BLaER1 treated with 17β-estradiol and CSF1 and Interleukin-3, amounts not matched to agents 10 nM and 100 nM (cell line): Measurements from ENCODE around the gene ITGA2B.

Experiments
- H3K27ac ChIP-seq, 11 experiments: shearing (Covaris generic); formaldehyde crosslinking; 2 replicates each; pipeline ENCODE4 v1.8.1; 2022
- H3K27me3 ChIP-seq, 11 experiments: shearing (Covaris generic); formaldehyde crosslinking; 2 replicates each; pipeline ENCODE4 v1.8.1; 2022
- H3K36me3 ChIP-seq, 11 experiments: shearing (Covaris generic); formaldehyde crosslinking; 2 replicates each; pipeline ENCODE4 v1.8.1; 2022
- H3K4me1 ChIP-seq, 10 experiments: shearing (Covaris generic); formaldehyde crosslinking; 2 replicates each; pipeline ENCODE4 v1.8.1; 2022
- H3K4me2 ChIP-seq, 11 experiments: shearing (Covaris generic); formaldehyde crosslinking; 2 replicates each; pipeline ENCODE4 v1.8.1; 2022
- H3K4me3 ChIP-seq, 10 experiments: shearing (Covaris generic); formaldehyde crosslinking; 2 replicates each; pipeline ENCODE4 v1.8.1; 2022
- H3K9ac ChIP-seq, 11 experiments: shearing (Covaris generic); formaldehyde crosslinking; 2 replicates each; pipeline ENCODE4 v1.8.1; 2022
- H3K9me3 ChIP-seq, 11 experiments: shearing (Covaris generic); formaldehyde crosslinking; replicated peaks in 1 of 11; 2 replicates each; pipeline ENCODE4 v1.8.1; 2022
- H4K20me1 ChIP-seq, 11 experiments: shearing (Covaris generic); formaldehyde crosslinking; 2 replicates each; pipeline ENCODE4 v1.8.1; 2022
- Cebpa-rat ChIP-seq, 11 experiments: shearing (Covaris generic); IDR thresholded peaks; 2 replicates each; pipeline ENCODE4 v1.8.1; 2022

The ITGA2B gene

GRCh38 chr17:44414394-44415155 is 25.1 kb upstream of the ITGA2B start:
- H3K27ac ChIP-seq = no peak overlapping the region
- peaks cover 0 to 10% (median 0%) of the 10 kb centered on the region in 11 experiments; a peak in 3 of 22 replicates for H4K20me1 ChIP-seq
- H3K4me1 ChIP-seq = peaks cover 0 to 15% (median 0%) of the 10 kb centered on the region in 10 experiments; a peak in 1 of 20 replicates
- TF ChIP-seq Cebpa-rat (IDR thresholded peaks at IDR 0.05) = no peak
- no peak overlapping the region for H3K4me2 ChIP-seq
- H3K9me3 ChIP-seq = peaks cover 0 to 14% (median 0%) of the 10 kb centered on the region in 11 experiments; a peak in 4 of 22 replicates
- no peaks in the 10 kb centered on the region for H3K27me3 ChIP-seq
- H3K36me3 ChIP-seq = peaks cover 68 to 96% (median 85%) of the 10 kb centered on the region in 11 experiments
- H3K9ac ChIP-seq = no peak overlapping the region
- H3K4me3 ChIP-seq = no peak overlapping the region

- Histone ChIP-seq H3K27me3 (no peaks in the 10 kb centered on the region), H3K9me3 (peaks cover 0 to 8% (median 0%) of the 10 kb centered on the region in 11 experiments; a peak in 3 of 22 replicates), H4K20me1 (peaks cover 0 to 16% (median 4%) of the 10 kb centered on the region in 11 experiments; a peak in 8 of 22 replicates), H3K27ac (no peak overlapping the region), H3K9ac (no peak overlapping the region), H3K36me3 (peaks cover 50 to 96% (median 75%) of the 10 kb centered on the region in 11 experiments; a peak in 21 of 22 replicates), H3K4me1 (no peaks in the 10 kb centered on the region), H3K4me3 (no peak overlapping the region), H3K4me2 (no peak overlapping the region)
- TF ChIP-seq Cebpa-rat (IDR thresholded peaks at IDR 0.05) = no peak
Observed at GRCh38 chr17:44409309-44410028, 20.0 kb upstream of the ITGA2B start.

GRCh38 chr17:44408786-44409185 is 19.3 kb upstream of the ITGA2B start:
- Histone ChIP-seq H3K4me1 (no peaks in the 10 kb centered on the region), H3K4me2 (no peak overlapping the region), H3K27me3 (no peaks in the 10 kb centered on the region), H3K27ac (no peak overlapping the region), H3K9me3 (peaks cover 0 to 4% (median 0%) of the 10 kb centered on the region in 11 experiments; a peak in 1 of 22 replicates), H3K36me3 (peaks cover 53 to 98% (median 78%) of the 10 kb centered on the region in 11 experiments), H3K4me3 (no peak overlapping the region), H4K20me1 (peaks cover 0 to 16% (median 4%) of the 10 kb centered on the region in 11 experiments; a peak in 8 of 22 replicates), H3K9ac (no peak overlapping the region)
- no peak for TF ChIP-seq Cebpa-rat (IDR thresholded peaks at IDR 0.05)

GRCh38 chr17:44402564-44403172 is 13.2 kb upstream of the ITGA2B start:
- Histone ChIP-seq H3K27ac (no peak overlapping the region), H3K9ac (no peak overlapping the region), H4K20me1 (peaks cover 0 to 28% (median 20%) of the 10 kb centered on the region in 11 experiments; a peak in 10 of 22 replicates), H3K4me2 (peak overlapping the region in 3 of 11 experiments; percentile 10 to 31 (median 20); a peak in 3 of 22 replicates), H3K4me1 (peaks cover 4 to 54% (median 47%) of the 10 kb centered on the region in 10 experiments; a peak in 17 of 20 replicates), H3K36me3 (peaks cover 79 to 100% (median 94%) of the 10 kb centered on the region in 11 experiments), H3K27me3 (no peaks in the 10 kb centered on the region), H3K9me3 (no peaks in the 10 kb centered on the region), H3K4me3 (no peak overlapping the region)
- no peak for TF ChIP-seq Cebpa-rat (IDR thresholded peaks at IDR 0.05)

GRCh38 chr17:44400226-44400847 is 10.9 kb upstream of the ITGA2B start:
- peak overlapping the region in 8 of 11 experiments; percentile 13 to 68 (median 50); a peak in 13 of 22 replicates for H3K9ac ChIP-seq
- TF ChIP-seq Cebpa-rat (IDR thresholded peaks at IDR 0.05) = no peak
- H3K4me2 ChIP-seq = peak overlapping the region in 9 of 11 experiments; percentile 18 to 94 (median 82); a peak in 17 of 22 replicates
- H3K4me3 ChIP-seq = peak overlapping the region in 6 of 10 experiments; percentile 18 to 39 (median 34); a peak in 8 of 20 replicates
- H3K36me3 ChIP-seq = peaks cover 79 to 100% (median 94%) of the 10 kb centered on the region in 11 experiments
- no peaks in the 10 kb centered on the region for H3K27me3 ChIP-seq
- H3K9me3 ChIP-seq = no peaks in the 10 kb centered on the region
- peak overlapping the region in 8 of 11 experiments; percentile 28 to 74 (median 62); a peak in 16 of 22 replicates for H3K27ac ChIP-seq
- peaks cover 0 to 34% (median 20%) of the 10 kb centered on the region in 11 experiments; a peak in 9 of 22 replicates for H4K20me1 ChIP-seq
- peaks cover 4 to 54% (median 47%) of the 10 kb centered on the region in 10 experiments; a peak in 17 of 20 replicates for H3K4me1 ChIP-seq

GRCh38 chr17:44398692-44399691 is 9.5 kb upstream of the ITGA2B start:
- H3K9ac ChIP-seq = peak overlapping the region in 2 of 11 experiments; percentile 47 to 50; a peak in 6 of 22 replicates
- peak overlapping the region in 4 of 11 experiments; percentile 59 to 74 (median 66); a peak in 6 of 22 replicates for H3K27ac ChIP-seq
- peak overlapping the region in 8 of 11 experiments; percentile 63 to 94 (median 84); a peak in 17 of 22 replicates for H3K4me2 ChIP-seq
- H4K20me1 ChIP-seq = peaks cover 0 to 34% (median 20%) of the 10 kb centered on the region in 11 experiments; a peak in 9 of 22 replicates
- H3K4me3 ChIP-seq = no peak overlapping the region
- H3K4me1 ChIP-seq = peaks cover 4 to 54% (median 47%) of the 10 kb centered on the region in 10 experiments; a peak in 17 of 20 replicates
- no peaks in the 10 kb centered on the region for H3K9me3 ChIP-seq
- TF ChIP-seq Cebpa-rat (IDR thresholded peaks at IDR 0.05) = no peak
- H3K36me3 ChIP-seq = peaks cover 71 to 89% (median 82%) of the 10 kb centered on the region in 11 experiments
- H3K27me3 ChIP-seq = no peaks in the 10 kb centered on the region
